ENCODE results near the gene RBM38. TPM values are rescaled to one million over a fixed set of nuclear protein-coding genes. Genes with fewer than 3 reads are reported as not detected.

RBM38 gene
- total RNA-seq, 4 donors from 2014 or later: 67.6 to 203 (median 139) TPM

DNA sequence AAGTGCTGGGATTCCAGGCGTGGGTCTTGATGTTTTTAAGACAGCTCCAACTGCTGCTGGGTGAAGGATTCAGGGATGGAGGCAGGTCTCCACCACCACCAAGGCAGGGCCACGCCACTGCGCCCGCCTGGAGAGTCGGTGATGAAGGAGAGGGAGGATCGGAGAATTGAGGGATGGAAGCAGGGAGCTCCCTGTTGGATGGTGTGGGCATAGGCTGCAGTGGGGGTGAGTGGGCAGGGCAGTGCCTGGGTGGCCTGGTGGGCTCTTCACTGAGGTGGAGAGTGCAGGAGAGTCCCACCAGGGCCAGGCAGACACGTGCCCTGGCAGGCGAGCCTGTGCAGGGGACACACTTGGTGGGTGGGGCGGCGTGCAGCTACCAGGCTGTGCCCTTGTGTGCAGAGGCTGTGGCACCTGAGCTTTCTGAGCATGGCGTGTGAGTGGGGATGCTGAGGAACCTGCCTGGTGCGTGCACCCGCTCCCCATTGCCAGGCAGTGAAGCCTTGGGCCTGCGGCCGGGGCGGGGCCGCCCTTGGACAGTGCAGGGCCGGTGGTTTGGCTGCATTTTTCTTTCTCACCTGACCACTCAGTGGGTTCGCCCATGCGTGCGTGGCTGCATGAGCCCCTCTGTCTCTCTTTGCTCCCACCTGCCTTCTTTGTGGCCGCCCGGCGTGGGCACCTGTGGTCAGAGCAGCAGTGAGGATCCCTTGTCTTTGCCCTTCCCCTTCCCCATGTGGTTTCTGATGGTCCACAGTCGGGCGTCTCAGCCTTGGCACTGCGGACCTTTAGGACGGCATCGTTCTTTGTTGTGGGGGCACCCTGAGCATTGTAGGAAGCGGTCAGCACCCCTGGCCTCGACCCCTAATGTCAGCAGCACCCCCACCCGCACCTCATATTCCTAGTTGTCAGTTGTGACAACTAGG, 11.3 kb downstream of the RBM38 start:
- H3K4me3 ChIP-seq: no peak overlapping the region
- H3K36me3 ChIP-seq: peaks cover 16 to 75% (median 65%) of the 10 kb centered on the region in 4 donors
- H3K27me3 ChIP-seq: no peaks in the 10 kb centered on the region
- H3K4me1 ChIP-seq: peaks cover 65 to 100% (median 100%) of the 10 kb centered on the region in 4 donors
- DNase-seq (ENCODE audit: extremely low spot score): no peak
- intact Hi-C loops (cut with DNase I): no loop called here
- peak overlapping the region; percentile 93 to 95 (median 94) for H3K27ac ChIP-seq (replicated peaks in 1 of 4)
- no peak for TF ChIP-seq POLR2A (IDR thresholded peaks at IDR 0.05; ENCODE audit: low read depth)
- no peak for TF ChIP-seq POLR2AphosphoS5 (IDR thresholded peaks at IDR 0.05)
- TF ChIP-seq CTCF (IDR thresholded peaks at IDR 0.05): no peak
- no peak for TF ChIP-seq EP300 (IDR thresholded peaks at IDR 0.05)
- WGBS: 86% methylated on average over 26 of the region's 32 CpGs
- H3K9me3 ChIP-seq: no peaks in the 10 kb centered on the region

DNA sequence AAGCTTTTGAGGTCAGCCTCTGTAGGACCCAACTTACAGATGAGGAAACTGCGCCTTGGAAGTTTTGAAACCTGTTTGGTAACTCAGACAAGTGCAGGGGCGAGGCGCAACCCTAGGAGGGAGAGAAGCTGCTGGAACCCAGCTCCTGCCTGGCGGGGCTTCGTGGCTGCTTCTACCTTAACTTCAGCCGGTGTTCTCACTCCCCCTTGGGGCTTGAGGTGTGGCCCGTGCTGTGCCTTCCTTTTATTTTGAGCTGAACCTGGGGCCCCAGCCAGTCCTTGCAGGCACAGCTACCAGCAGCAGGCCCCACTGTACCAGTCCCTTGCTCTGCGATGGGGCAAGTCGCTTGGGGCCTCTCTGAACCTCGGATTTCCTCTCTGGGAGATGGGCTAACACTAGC, 12.0 kb downstream of the RBM38 start:
- peaks cover 22 to 80% (median 69%) of the 10 kb centered on the region in 4 donors for H3K36me3 ChIP-seq

DNA sequence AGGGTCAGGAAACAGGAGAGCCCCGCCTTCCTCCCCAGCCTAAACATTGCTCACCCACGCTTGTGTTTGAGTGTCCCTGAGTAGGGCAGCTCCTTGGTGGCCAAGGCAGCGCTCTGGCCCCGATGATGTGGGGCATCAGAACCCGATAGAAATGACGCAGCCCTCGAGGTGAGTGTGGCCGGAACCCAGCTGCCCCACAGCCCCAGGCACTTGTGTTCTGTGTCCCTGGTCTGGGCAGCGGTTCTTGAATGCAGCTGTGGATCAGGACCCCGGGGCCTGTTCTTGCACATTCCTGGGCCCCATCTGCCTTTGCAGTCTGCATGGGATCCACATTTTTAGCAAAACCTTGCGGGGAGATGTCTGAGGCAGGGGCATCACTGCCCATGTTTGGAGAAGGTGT, 12.8 kb downstream of the RBM38 start:
- 85% methylated on average over 4 of the region's 11 CpGs for WGBS
- TF ChIP-seq EP300 (IDR thresholded peaks at IDR 0.05) (no peak), POLR2AphosphoS5 (IDR thresholded peaks at IDR 0.05) (peak in 1 of 2 donors; percentile 24), POLR2A (IDR thresholded peaks at IDR 0.05; ENCODE audit: low read depth) (no peak)
- DNase-seq (ENCODE audit: extremely low spot score): no peak
- H3K27me3 ChIP-seq: no peaks in the 10 kb centered on the region
- peaks cover 61 to 100% (median 100%) of the 10 kb centered on the region in 4 donors for H3K4me1 ChIP-seq
- intact Hi-C loops (cut with DNase I): no loop called here
- H3K27ac ChIP-seq (replicated peaks in 1 of 4): peak overlapping the region; percentile 93 to 95 (median 94)
- H3K36me3 ChIP-seq: peaks cover 25 to 88% (median 76%) of the 10 kb centered on the region in 4 donors
- H3K4me3 ChIP-seq: no peak overlapping the region
- H3K9me3 ChIP-seq: no peaks in the 10 kb centered on the region

More for the DNA sequence above, 12.0 kb downstream of the RBM38 start:
- Histone ChIP-seq H3K27ac (replicated peaks in 1 of 4) (peak overlapping the region; percentile 93 to 95 (median 94)), H3K4me1 (peaks cover 61 to 100% (median 100%) of the 10 kb centered on the region in 4 donors), H3K9me3 (no peaks in the 10 kb centered on the region), H3K27me3 (no peaks in the 10 kb centered on the region), H3K4me3 (no peak overlapping the region)
- WGBS: 61% methylated on average over 10 of the region's 10 CpGs
- intact Hi-C loops (cut with DNase I): no loop called here
- no peak for DNase-seq (ENCODE audit: extremely low spot score)
- no peak for TF ChIP-seq EP300 (IDR thresholded peaks at IDR 0.05)
- no peak for TF ChIP-seq POLR2AphosphoS5 (IDR thresholded peaks at IDR 0.05)
- TF ChIP-seq CTCF (IDR thresholded peaks at IDR 0.05): no peak
- TF ChIP-seq POLR2A (IDR thresholded peaks at IDR 0.05; ENCODE audit: low read depth): no peak

- Histone ChIP-seq H3K4me3 (no peak overlapping the region), H3K27me3 (no peaks in the 10 kb centered on the region), H3K4me1 (peaks cover 56 to 100% (median 100%) of the 10 kb centered on the region in 4 donors), H3K27ac (replicated peaks in 1 of 4) (peak overlapping the region; percentile 93 to 95 (median 94)), H3K36me3 (peaks cover 25 to 93% (median 82%) of the 10 kb centered on the region in 4 donors), H3K9me3 (no peaks in the 10 kb centered on the region)
- no peak for DNase-seq (ENCODE audit: extremely low spot score)
- 87% methylated on average over 13 of the region's 22 CpGs for WGBS
- intact Hi-C loops (cut with DNase I): loop anchor here (5.0 kb wide), 1 partner anchor 38 kb away; no protein-coding TSS in a partner anchor
- TF ChIP-seq POLR2A (IDR thresholded peaks at IDR 0.05; ENCODE audit: low read depth) (no peak), CTCF (IDR thresholded peaks at IDR 0.05) (no peak), EP300 (IDR thresholded peaks at IDR 0.05) (no peak), POLR2AphosphoS5 (IDR thresholded peaks at IDR 0.05) (no peak)
Measured at GRCh38 chr20:57404419-57405072, 13.3 kb downstream of the RBM38 start.

Data from esophagus muscularis mucosa (tissue), 4 donors.